ENCODE results near the gene DDX10.

DDX10 gene

GRCh38 chr11:108872781-108873291 lies 208.0 kb downstream of the DDX10 start:
- H3K27ac ChIP-seq (ENCODE audit: low read depth, low read length) = no peak overlapping the region
- no peaks in the 10 kb centered on the region for H3K27me3 ChIP-seq (ENCODE audit: insufficient read depth, low read length)
- no peaks in the 10 kb centered on the region for H3K36me3 ChIP-seq (ENCODE audit: insufficient read depth, low read length)
- no peak overlapping the region for H3K9ac ChIP-seq (ENCODE audit: low read depth, low read length)
- peaks cover 43% of the 10 kb centered on the region for H3K4me1 ChIP-seq (ENCODE audit: insufficient read depth, low read length)
- 70% methylated on average over 3 of the region's 3 CpGs for WGBS
- H3K4me3 ChIP-seq (ENCODE audit: low read length) = no peak overlapping the region
- H3K9me3 ChIP-seq (ENCODE audit: insufficient read depth, low read depth, low read length) = no peaks in the 10 kb centered on the region

GRCh38 chr11:108873310-108873709 lies 208.4 kb downstream of the DDX10 start:
- 100% methylated on average over 1 of the region's 2 CpGs for WGBS
- Histone ChIP-seq H3K27me3 (ENCODE audit: insufficient read depth, low read length) (no peaks in the 10 kb centered on the region), H3K27ac (ENCODE audit: low read depth, low read length) (no peak overlapping the region), H3K9me3 (ENCODE audit: insufficient read depth, low read depth, low read length) (no peaks in the 10 kb centered on the region), H3K9ac (ENCODE audit: low read depth, low read length) (no peak overlapping the region), H3K4me1 (ENCODE audit: insufficient read depth, low read length) (peaks cover 43% of the 10 kb centered on the region), H3K36me3 (ENCODE audit: insufficient read depth, low read length) (no peaks in the 10 kb centered on the region), H3K4me3 (ENCODE audit: low read length) (no peak overlapping the region)

DNA sequence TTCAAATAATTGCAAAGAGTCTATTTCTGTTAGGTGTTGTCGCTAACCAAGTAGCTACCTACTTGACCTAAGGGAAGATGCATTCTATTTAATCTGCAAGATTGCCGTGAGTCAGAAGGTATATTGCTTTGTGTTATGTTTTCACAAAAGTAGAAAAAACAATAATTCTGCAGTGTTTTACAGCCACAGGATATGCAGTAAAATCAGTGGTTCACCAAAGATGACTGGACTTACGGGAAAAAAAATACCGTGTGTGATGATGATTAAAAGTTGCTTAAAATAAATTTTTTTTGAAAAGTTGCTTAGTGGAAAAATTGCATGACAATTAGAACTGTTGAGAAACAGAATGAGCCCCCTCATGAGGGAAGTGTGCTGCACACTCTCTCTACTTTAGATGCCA lies 209.1 kb downstream of the DDX10 start:
- Histone ChIP-seq H3K4me1 (ENCODE audit: insufficient read depth, low read length) (peaks cover 37% of the 10 kb centered on the region), H3K4me3 (ENCODE audit: low read length) (no peak overlapping the region), H3K27ac (ENCODE audit: low read depth, low read length) (no peak overlapping the region), H3K9me3 (ENCODE audit: insufficient read depth, low read depth, low read length) (no peaks in the 10 kb centered on the region), H3K9ac (ENCODE audit: low read depth, low read length) (no peak overlapping the region), H3K36me3 (ENCODE audit: insufficient read depth, low read length) (no peaks in the 10 kb centered on the region), H3K27me3 (ENCODE audit: insufficient read depth, low read length) (no peaks in the 10 kb centered on the region)
- 95% methylated on average over 4 of the region's 4 CpGs for WGBS

DNA sequence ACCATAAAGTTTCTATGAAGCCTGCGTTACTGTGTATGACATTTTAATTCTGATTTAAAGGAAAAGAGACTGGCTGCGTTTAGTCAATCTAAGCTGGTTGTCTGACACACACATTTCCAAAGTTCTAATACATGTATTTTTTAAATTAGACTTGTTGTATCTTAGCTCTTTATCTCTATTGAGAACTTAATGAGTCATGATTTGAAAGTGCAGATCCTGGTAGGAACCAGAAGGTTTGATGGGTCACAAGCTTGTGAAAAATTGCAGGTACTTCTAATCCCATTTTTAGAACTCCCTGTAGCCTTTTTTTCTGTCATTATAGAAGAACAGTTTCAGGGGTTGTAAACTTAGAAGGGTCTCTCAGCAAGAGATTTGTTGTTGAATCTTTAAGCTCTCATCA lies 210.3 kb downstream of the DDX10 start:
- WGBS = no CpG with 5 or more reads among the region's 2 CpGs

DNA sequence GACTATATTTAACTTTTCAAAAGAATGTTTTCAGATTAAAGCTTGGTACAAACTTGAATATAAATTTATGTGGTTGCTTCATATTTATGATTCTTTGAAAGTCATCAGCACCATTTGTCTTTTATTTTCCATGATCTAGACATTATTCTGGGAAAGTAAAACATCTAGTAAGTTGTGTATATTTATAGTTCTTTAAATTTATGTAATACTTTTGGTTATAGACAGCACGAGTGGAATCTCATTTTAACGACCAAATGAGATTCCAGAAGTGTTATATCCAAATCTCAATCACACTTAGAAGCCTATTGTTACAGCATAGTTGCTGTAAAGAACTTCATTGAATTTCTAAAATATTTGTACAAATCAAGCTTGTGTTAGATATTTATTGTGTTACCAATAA lies 212.3 kb downstream of the DDX10 start:
- no peaks in the 10 kb centered on the region for H3K36me3 ChIP-seq (ENCODE audit: insufficient read depth, low read length)
- no peak overlapping the region for H3K4me3 ChIP-seq (ENCODE audit: low read length)
- H3K9ac ChIP-seq (ENCODE audit: low read depth, low read length) = no peak overlapping the region
- H3K4me1 ChIP-seq (ENCODE audit: insufficient read depth, low read length) = peaks cover 10% of the 10 kb centered on the region
- H3K27me3 ChIP-seq (ENCODE audit: insufficient read depth, low read length) = no peaks in the 10 kb centered on the region
- no peaks in the 10 kb centered on the region for H3K9me3 ChIP-seq (ENCODE audit: insufficient read depth, low read depth, low read length)
- WGBS = no CpG with 5 or more reads among the region's 2 CpGs
- no peak overlapping the region for H3K27ac ChIP-seq (ENCODE audit: low read depth, low read length)

More for the DNA sequence above, 210.3 kb downstream of the DDX10 start:
- Histone ChIP-seq H3K9me3 (ENCODE audit: insufficient read depth, low read depth, low read length) (no peaks in the 10 kb centered on the region), H3K27ac (ENCODE audit: low read depth, low read length) (no peak overlapping the region), H3K36me3 (ENCODE audit: insufficient read depth, low read length) (no peaks in the 10 kb centered on the region), H3K27me3 (ENCODE audit: insufficient read depth, low read length) (no peaks in the 10 kb centered on the region), H3K4me1 (ENCODE audit: insufficient read depth, low read length) (peaks cover 27% of the 10 kb centered on the region), H3K4me3 (ENCODE audit: low read length) (no peak overlapping the region), H3K9ac (ENCODE audit: low read depth, low read length) (no peak overlapping the region)

- Histone ChIP-seq H3K9me3 (ENCODE audit: insufficient read depth, low read depth, low read length) (no peaks in the 10 kb centered on the region), H3K27ac (ENCODE audit: low read depth, low read length) (no peak overlapping the region), H3K4me3 (ENCODE audit: low read length) (no peak overlapping the region), H3K9ac (ENCODE audit: low read depth, low read length) (no peak overlapping the region), H3K36me3 (ENCODE audit: insufficient read depth, low read length) (no peaks in the 10 kb centered on the region), H3K27me3 (ENCODE audit: insufficient read depth, low read length) (no peaks in the 10 kb centered on the region), H3K4me1 (ENCODE audit: insufficient read depth, low read length) (peaks cover 5% of the 10 kb centered on the region; the same call in 1 of the 2 replicates)
- 77% methylated on average over 5 of the region's 5 CpGs for WGBS
Measured at GRCh38 chr11:108880510-108880909, 215.6 kb downstream of the DDX10 start.

GRCh38 chr11:108881131-108881530 lies 216.3 kb downstream of the DDX10 start:
- no peaks in the 10 kb centered on the region for H3K9me3 ChIP-seq (ENCODE audit: insufficient read depth, low read depth, low read length)
- H3K9ac ChIP-seq (ENCODE audit: low read depth, low read length) = no peak overlapping the region
- no peaks in the 10 kb centered on the region for H3K27me3 ChIP-seq (ENCODE audit: insufficient read depth, low read length)
- no peak overlapping the region for H3K4me3 ChIP-seq (ENCODE audit: low read length)
- H3K4me1 ChIP-seq (ENCODE audit: insufficient read depth, low read length) = peaks cover 11% of the 10 kb centered on the region
- no peaks in the 10 kb centered on the region for H3K36me3 ChIP-seq (ENCODE audit: insufficient read depth, low read length)
- no peak overlapping the region for H3K27ac ChIP-seq (ENCODE audit: low read depth, low read length)

DNA sequence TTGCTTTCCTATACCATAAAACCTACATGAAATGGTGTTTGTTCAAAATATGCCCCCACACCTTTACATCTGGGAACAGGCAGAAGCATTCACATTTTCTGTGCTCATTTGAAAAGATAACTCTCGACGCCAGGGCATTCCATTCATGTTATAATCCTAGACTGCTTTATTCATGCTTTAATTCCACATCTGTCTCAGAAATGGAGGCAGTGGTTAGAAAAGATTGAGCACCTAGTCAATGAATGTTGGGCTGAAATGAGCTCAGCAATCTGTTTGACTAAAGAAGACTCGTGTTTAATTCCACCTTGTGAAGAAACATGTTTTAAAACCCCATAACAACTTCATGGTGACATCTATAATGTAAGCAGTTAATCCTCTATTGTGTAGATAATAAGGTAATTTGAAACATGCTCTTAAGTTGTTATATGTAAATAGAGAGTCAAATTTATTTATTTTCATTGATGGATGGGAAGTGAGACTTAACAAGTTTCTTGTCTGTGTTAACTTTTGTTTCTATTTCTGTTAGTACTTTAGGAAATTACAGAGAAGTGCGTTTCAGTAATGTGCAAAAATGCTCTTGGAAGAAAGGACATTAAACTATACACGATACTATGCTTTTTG lies 217.5 kb downstream of the DDX10 start:
- H3K9me3 ChIP-seq (ENCODE audit: insufficient read depth, low read depth, low read length) = no peaks in the 10 kb centered on the region
- H3K9ac ChIP-seq (ENCODE audit: low read depth, low read length) = no peak overlapping the region
- H3K27ac ChIP-seq (ENCODE audit: low read depth, low read length) = no peak overlapping the region
- no peak overlapping the region for H3K4me3 ChIP-seq (ENCODE audit: low read length)
- H3K4me1 ChIP-seq (ENCODE audit: insufficient read depth, low read length) = peaks cover 17% of the 10 kb centered on the region
- 97% methylated on average over 5 of the region's 5 CpGs for WGBS
- H3K27me3 ChIP-seq (ENCODE audit: insufficient read depth, low read length) = no peaks in the 10 kb centered on the region
- no peaks in the 10 kb centered on the region for H3K36me3 ChIP-seq (ENCODE audit: insufficient read depth, low read length)

- H3K36me3 ChIP-seq (ENCODE audit: insufficient read depth, low read length) = no peaks in the 10 kb centered on the region
- H3K9me3 ChIP-seq (ENCODE audit: insufficient read depth, low read depth, low read length) = no peaks in the 10 kb centered on the region
- H3K9ac ChIP-seq (ENCODE audit: low read depth, low read length) = no peak overlapping the region
- 62% methylated on average over 2 of the region's 2 CpGs for WGBS
- no peak overlapping the region for H3K27ac ChIP-seq (ENCODE audit: low read depth, low read length)
- no peak overlapping the region for H3K4me3 ChIP-seq (ENCODE audit: low read length)
- no peaks in the 10 kb centered on the region for H3K27me3 ChIP-seq (ENCODE audit: insufficient read depth, low read length)
- H3K4me1 ChIP-seq (ENCODE audit: insufficient read depth, low read length) = peaks cover 34% of the 10 kb centered on the region
Measured at GRCh38 chr11:108886005-108886659, 221.3 kb downstream of the DDX10 start.

DNA sequence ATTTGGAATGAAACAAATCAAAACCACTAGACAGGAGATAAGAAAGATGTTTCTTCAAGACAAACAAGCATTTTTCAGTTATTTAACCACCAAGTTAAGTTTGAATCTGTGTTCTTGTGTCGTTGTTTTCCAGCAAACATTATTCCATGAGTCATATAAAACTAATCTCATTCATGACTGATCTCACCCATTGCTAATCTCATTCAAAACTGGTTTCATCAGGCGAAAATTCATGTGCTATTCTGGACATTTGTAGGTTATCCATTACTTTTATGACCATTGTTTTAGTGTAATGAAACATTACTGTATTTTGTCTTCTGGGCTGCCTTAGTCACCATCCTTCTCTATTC lies 221.8 kb downstream of the DDX10 start:
- H3K4me1 ChIP-seq (ENCODE audit: insufficient read depth, low read length) = peaks cover 37% of the 10 kb centered on the region
- WGBS = 94% methylated on average over 2 of the region's 2 CpGs
- H3K4me3 ChIP-seq (ENCODE audit: low read length) = no peak overlapping the region
- no peaks in the 10 kb centered on the region for H3K9me3 ChIP-seq (ENCODE audit: insufficient read depth, low read depth, low read length)
- no peaks in the 10 kb centered on the region for H3K27me3 ChIP-seq (ENCODE audit: insufficient read depth, low read length)
- no peaks in the 10 kb centered on the region for H3K36me3 ChIP-seq (ENCODE audit: insufficient read depth, low read length)
- H3K9ac ChIP-seq (ENCODE audit: low read depth, low read length) = no peak overlapping the region
- no peak overlapping the region for H3K27ac ChIP-seq (ENCODE audit: low read depth, low read length)

DNA sequence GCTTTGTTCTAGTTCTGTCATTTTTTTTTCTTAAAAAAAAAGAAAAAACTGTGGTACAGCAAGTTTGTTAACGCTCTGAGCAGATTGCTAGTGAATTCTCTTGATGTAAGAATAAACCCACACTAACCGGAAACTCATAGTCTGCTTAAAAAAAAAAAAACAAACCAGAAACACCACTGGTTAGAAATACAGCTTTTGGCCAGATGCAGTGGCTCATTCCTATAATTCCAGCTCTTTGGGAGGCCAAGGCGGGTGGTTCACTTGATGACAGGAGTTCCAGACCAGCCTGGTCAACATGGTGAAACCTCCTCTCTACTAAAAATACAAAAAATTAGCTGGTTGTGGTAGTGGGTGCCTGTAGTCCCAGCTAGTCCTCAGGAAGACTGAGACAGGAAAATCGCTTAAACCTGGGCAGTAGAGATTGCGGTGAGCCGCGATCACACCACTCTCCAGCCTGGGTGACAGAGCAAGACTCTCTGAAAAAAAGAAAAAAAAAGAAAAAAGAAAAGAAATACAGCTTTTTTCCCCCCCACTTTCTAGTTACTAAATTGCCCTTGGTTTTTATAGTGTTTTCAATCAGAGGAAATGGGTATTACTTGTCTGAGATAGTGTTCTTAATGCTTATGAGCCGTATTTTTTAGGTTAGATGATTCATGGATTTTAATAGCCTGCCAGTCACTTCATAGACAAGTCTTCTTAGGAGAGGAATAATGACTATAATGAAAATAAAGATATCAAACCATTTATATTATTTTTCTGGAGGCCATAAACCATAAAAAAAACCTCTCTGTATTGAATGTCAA lies 222.8 kb downstream of the DDX10 start:
- WGBS = 94% methylated on average over 8 of the region's 8 CpGs
- Histone ChIP-seq H3K27ac (ENCODE audit: low read depth, low read length) (no peak overlapping the region), H3K9ac (ENCODE audit: low read depth, low read length) (no peak overlapping the region)

More for the DNA sequence above, 222.8 kb downstream of the DDX10 start:
- Histone ChIP-seq H3K4me1 (ENCODE audit: insufficient read depth, low read length) (peaks cover 41% of the 10 kb centered on the region), H3K4me3 (ENCODE audit: low read length) (no peak overlapping the region), H3K36me3 (ENCODE audit: insufficient read depth, low read length) (no peaks in the 10 kb centered on the region), H3K27me3 (ENCODE audit: insufficient read depth, low read length) (no peaks in the 10 kb centered on the region), H3K9me3 (ENCODE audit: insufficient read depth, low read depth, low read length) (no peaks in the 10 kb centered on the region)

Data from HUES64 (cell line).